ENCODE results near the gene WDR27.

WDR27 gene

DNA sequence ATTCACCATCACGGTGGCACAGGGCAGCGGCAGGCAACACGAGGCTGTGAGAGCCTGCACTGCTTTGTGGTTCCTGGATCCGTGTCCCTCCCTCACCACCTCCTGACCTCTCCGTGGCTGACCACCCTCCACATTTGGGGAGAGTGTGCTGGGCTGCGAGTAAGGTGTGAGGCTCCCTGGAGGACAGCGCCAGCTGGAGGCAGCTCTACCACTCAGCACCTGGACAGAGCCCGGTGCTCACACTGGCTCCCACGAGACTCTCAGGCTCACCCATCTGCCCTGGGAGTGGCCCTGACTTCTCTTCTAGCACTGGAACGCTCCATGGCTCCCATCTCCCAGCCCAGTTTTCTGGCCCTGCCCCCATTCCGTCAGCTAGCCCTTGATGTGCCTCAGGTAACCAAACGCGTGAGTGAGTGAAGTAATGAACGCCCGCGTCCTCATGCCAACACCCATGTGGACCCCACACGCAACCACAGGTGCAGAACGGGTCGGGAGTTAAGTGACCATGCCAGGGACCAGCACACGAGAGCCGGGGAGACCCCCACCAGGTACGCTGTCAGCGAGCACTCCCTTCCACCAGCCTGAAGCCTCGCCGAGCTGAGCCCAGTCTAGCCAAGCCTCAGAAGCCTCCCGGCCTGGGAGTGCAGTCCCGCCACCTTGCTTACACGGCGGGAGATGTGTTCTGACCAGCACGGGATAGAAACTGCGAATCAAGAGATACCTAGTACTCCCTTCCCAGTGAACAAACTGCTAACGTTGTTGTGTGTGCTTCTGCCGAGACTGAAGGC is 137.2 kb downstream of the WDR27 start:
- no peak for TF ChIP-seq SIN3A (IDR thresholded peaks at IDR 0.05; ENCODE audit: borderline replicate concordance, insufficient read depth, low read length)
- TF ChIP-seq TAF1 (IDR thresholded peaks at IDR 0.05; ENCODE audit: borderline replicate concordance, insufficient read depth, low read length) = no peak
- no peak for TF ChIP-seq FOXP2 (optimal IDR thresholded peaks at IDR 0.05; ENCODE audit: borderline replicate concordance, extremely low read depth, extremely low read length, insufficient read depth)
- TF ChIP-seq POLR2AphosphoS5 (IDR thresholded peaks at IDR 0.05; ENCODE audit: low read depth, low read length) = no peak
- TF ChIP-seq, protein P1, sequence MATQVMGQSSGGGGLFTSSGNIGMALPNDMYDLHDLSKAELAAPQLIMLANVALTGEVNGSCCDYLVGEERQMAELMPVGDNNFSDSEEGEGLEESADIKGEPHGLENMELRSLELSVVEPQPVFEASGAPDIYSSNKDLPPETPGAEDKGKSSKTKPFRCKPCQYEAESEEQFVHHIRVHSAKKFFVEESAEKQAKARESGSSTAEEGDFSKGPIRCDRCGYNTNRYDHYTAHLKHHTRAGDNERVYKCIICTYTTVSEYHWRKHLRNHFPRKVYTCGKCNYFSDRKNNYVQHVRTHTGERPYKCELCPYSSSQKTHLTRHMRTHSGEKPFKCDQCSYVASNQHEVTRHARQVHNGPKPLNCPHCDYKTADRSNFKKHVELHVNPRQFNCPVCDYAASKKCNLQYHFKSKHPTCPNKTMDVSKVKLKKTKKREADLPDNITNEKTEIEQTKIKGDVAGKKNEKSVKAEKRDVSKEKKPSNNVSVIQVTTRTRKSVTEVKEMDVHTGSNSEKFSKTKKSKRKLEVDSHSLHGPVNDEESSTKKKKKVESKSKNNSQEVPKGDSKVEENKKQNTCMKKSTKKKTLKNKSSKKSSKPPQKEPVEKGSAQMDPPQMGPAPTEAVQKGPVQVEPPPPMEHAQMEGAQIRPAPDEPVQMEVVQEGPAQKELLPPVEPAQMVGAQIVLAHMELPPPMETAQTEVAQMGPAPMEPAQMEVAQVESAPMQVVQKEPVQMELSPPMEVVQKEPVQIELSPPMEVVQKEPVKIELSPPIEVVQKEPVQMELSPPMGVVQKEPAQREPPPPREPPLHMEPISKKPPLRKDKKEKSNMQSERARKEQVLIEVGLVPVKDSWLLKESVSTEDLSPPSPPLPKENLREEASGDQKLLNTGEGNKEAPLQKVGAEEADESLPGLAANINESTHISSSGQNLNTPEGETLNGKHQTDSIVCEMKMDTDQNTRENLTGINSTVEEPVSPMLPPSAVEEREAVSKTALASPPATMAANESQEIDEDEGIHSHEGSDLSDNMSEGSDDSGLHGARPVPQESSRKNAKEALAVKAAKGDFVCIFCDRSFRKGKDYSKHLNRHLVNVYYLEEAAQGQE (IDR thresholded peaks at IDR 0.05; ENCODE audit: insufficient read depth in 1 of 2, low read depth in 2 of 2, low read length in 2 of 2) = no peak

DNA sequence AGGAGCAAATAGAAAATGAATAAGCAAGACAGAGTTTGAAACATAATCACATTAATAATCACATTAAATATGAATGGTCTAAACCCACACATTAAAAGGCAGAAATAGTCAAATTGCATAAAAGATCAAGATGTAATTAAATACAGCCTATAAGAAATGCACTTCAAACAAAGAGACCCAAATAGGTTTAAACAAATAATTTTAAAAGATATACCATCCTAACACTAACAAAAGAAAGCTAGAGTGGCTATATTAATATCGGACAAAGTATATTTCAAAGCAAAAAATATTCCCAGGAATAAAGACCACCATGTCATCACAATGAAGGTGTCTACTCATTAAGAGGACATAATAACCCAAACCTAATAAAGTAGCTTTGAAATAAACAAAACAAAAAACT is 140.2 kb downstream of the WDR27 start:
- TF ChIP-seq POLR2AphosphoS5 (IDR thresholded peaks at IDR 0.05; ENCODE audit: low read depth, low read length) (no peak), FOXP2 (optimal IDR thresholded peaks at IDR 0.05; ENCODE audit: borderline replicate concordance, extremely low read depth, extremely low read length, insufficient read depth) (no peak), TAF1 (IDR thresholded peaks at IDR 0.05; ENCODE audit: borderline replicate concordance, insufficient read depth, low read length) (no peak), SIN3A (IDR thresholded peaks at IDR 0.05; ENCODE audit: borderline replicate concordance, insufficient read depth, low read length) (no peak)
- TF ChIP-seq, protein P1 (IDR thresholded peaks at IDR 0.05; ENCODE audit: insufficient read depth in 1 of 2, low read depth in 2 of 2, low read length in 2 of 2) = no peak

DNA sequence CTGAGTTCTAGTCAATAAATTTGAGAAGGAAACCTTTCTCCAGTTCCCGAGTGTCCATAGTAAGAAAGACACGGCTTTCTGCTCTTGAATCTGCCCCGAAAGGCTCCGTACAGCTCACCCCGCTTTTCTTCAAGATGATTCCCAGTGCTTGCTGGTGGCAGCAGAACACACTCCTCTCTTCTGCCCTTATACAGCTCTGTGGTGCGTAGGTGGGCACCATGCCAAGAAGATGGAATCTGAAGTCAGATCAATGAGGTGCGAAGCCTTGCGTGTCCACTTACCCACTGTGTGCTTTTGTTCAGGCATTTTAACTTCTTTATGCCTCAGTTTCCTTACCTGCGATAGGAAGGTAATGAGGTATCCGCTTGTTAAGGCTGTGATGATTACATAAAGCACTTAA is 142.2 kb downstream of the WDR27 start:
- no peak for TF ChIP-seq TAF1 (IDR thresholded peaks at IDR 0.05; ENCODE audit: borderline replicate concordance, insufficient read depth, low read length)
- TF ChIP-seq SIN3A (IDR thresholded peaks at IDR 0.05; ENCODE audit: borderline replicate concordance, insufficient read depth, low read length) = no peak
- no peak for TF ChIP-seq POLR2AphosphoS5 (IDR thresholded peaks at IDR 0.05; ENCODE audit: low read depth, low read length)
- TF ChIP-seq, protein P1 (IDR thresholded peaks at IDR 0.05; ENCODE audit: insufficient read depth in 1 of 2, low read depth in 2 of 2, low read length in 2 of 2) = no peak
- no peak for TF ChIP-seq FOXP2 (optimal IDR thresholded peaks at IDR 0.05; ENCODE audit: borderline replicate concordance, extremely low read depth, extremely low read length, insufficient read depth)

DNA sequence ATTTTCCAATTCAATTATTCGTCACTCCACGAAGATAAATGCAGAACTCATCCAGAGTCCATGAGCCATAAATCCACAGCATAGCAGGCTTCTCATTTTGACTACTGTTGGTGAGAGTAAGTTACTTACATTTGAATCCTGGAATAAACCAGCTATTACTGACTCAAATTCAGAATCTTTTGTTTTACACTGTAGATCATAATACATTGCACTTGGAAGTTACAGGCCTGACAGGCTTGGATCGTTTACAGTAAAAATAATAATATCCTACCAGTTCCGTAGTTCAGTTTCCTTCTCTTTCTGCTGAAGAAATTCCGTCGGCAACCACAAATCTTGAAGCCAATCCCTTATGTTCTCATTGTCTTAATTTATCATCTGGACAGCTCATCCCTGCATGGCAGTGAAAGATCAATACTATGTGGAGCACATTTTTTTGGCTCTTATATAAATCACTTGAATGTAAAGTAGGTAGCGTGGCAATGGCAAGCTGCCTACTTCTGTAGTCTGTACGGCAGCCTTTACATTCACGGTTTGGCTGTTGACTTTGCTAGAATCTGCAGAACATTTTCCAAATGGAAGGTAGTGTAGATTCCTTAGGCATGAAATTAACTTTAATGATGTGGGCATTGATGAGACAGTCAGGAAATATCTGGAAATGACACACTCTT is 142.9 kb downstream of the WDR27 start:
- TF ChIP-seq TAF1 (IDR thresholded peaks at IDR 0.05; ENCODE audit: borderline replicate concordance, insufficient read depth, low read length) (no peak), POLR2AphosphoS5 (IDR thresholded peaks at IDR 0.05; ENCODE audit: low read depth, low read length) (no peak), FOXP2 (optimal IDR thresholded peaks at IDR 0.05; ENCODE audit: borderline replicate concordance, extremely low read depth, extremely low read length, insufficient read depth) (no peak), SIN3A (IDR thresholded peaks at IDR 0.05; ENCODE audit: borderline replicate concordance, insufficient read depth, low read length) (no peak)
- TF ChIP-seq, protein P1 (IDR thresholded peaks at IDR 0.05; ENCODE audit: insufficient read depth in 1 of 2, low read depth in 2 of 2, low read length in 2 of 2) = no peak
